Hepatocyte (in vitro differentiated cells): ENCODE data around the gene RARB. TPM values are rescaled to one million over a fixed set of nuclear protein-coding genes. Genes with fewer than 3 reads are reported as not detected.

ENCODE experiments used
- DNase-seq: peaks from one replicate; pipeline ENCODE4 v3.0.0-alpha.2; 2016; ENCODE audit warnings: low spot score
- H2AFZ ChIP-seq: fragments of 200-600 bp; sonication (generic); 2 replicates; pipeline ENCODE4 v1.6.0; 2016; ENCODE audit warnings: antibody characterized with exemption, mild to moderate bottlenecking
- H3K27ac ChIP-seq: fragments of 200-600 bp; sonication (generic); 2 replicates; pipeline ENCODE4 v1.5.1; 2016; ENCODE audit warnings: mild to moderate bottlenecking
- H3K27me3 ChIP-seq: fragments of 200-600 bp; sonication (generic); 2 replicates; pipeline ENCODE4 v1.6.1; 2016
- H3K36me3 ChIP-seq: fragments of 200-600 bp; sonication (generic); replicated peaks from 2 replicates; pipeline ENCODE4 v1.5.1; 2016; ENCODE audit warnings: low read depth; ENCODE audit not compliant: insufficient read depth
- H3K4me1 ChIP-seq: fragments of 200-600 bp; sonication (generic); 2 replicates; pipeline ENCODE4 v1.5.1; 2016; ENCODE audit warnings: mild to moderate bottlenecking, moderate library complexity; ENCODE audit not compliant: insufficient read depth
- H3K4me2 ChIP-seq: fragments of 200-600 bp; sonication (generic); 2 replicates; pipeline ENCODE4 v1.6.0; 2016
- H3K4me3 ChIP-seq: fragments of 200-600 bp; sonication (generic); 2 replicates; pipeline ENCODE4 v1.5.1; 2016; ENCODE audit warnings: mild to moderate bottlenecking
- H3K79me2 ChIP-seq: fragments of 200-600 bp; sonication (generic); 2 replicates; pipeline ENCODE4 v1.6.0; 2017; ENCODE audit warnings: mild to moderate bottlenecking
- H3K9me2 ChIP-seq: fragments of 200-600 bp; sonication (generic); replicated peaks from 2 replicates; pipeline ENCODE4 v1.6.0; 2017; ENCODE audit warnings: mild to moderate bottlenecking; ENCODE audit not compliant: insufficient read depth
- H3K9me3 ChIP-seq: fragments of 200-600 bp; sonication (generic); 2 replicates; pipeline ENCODE4 v1.5.1; 2016; ENCODE audit warnings: low read depth, mild to moderate bottlenecking
- H4K20me1 ChIP-seq: fragments of 200-600 bp; sonication (generic); 2 replicates; pipeline ENCODE4 v1.6.0; 2016; ENCODE audit warnings: mild to moderate bottlenecking; ENCODE audit not compliant: insufficient read depth, poor library complexity, severe bottlenecking
- EZH2 ChIP-seq: fragments of 200-600 bp; sonication (generic); IDR thresholded peaks from 2 replicates; pipeline ENCODE4 v1.6.1; 2016; ENCODE audit warnings: antibody characterized with exemption, mild to moderate bottlenecking, borderline replicate concordance
- EZH2phosphoT487 ChIP-seq: fragments of 200-600 bp; sonication (generic); IDR thresholded peaks from one replicate; pipeline ENCODE4 v1.6.1; 2018; ENCODE audit warnings: antibody characterized with exemption, mild to moderate bottlenecking, low read depth, moderate library complexity; ENCODE audit not compliant: unreplicated experiment, severe bottlenecking
- WGBS: methylation state at CpG from one replicate; pipeline ENCODE4 v1.1.6; 2016; ENCODE audit warnings: low lambda C conversion rate; ENCODE audit errors: missing lambda C conversion rate; 5-methylcytosine and 5-hydroxymethylcytosine counted together
- polyA plus RNA-seq: library from polyadenylated mRNA; unstranded; fragments of >200 nt; fragmentation: Nextera tagmentation; extraction: Ambion mirVana; gene quantifications from 2 replicates; pipeline ENCODE4 v1.2.1, GENCODE V29; 2016
- total RNA-seq: library from RNA; depleted of rRNA; stranded (reverse); fragments of >200 nt; gene quantifications from 2 replicates; pipeline ENCODE4 v1.2.3, GENCODE V29; 2014
- TF ChIP-seq, protein P1 (sequence below): fragments of 200-600 bp; sonication (generic); IDR thresholded peaks from 2 replicates; pipeline ENCODE4 v1.5.1; 2016; ENCODE audit warnings: antibody characterized with exemption, mild to moderate bottlenecking; ENCODE audit not compliant: poor library complexity

The RARB gene
- total and polyA plus RNA-seq, 2 experiments from 2014 or later = 22.2 to 30.7 TPM

DNA sequence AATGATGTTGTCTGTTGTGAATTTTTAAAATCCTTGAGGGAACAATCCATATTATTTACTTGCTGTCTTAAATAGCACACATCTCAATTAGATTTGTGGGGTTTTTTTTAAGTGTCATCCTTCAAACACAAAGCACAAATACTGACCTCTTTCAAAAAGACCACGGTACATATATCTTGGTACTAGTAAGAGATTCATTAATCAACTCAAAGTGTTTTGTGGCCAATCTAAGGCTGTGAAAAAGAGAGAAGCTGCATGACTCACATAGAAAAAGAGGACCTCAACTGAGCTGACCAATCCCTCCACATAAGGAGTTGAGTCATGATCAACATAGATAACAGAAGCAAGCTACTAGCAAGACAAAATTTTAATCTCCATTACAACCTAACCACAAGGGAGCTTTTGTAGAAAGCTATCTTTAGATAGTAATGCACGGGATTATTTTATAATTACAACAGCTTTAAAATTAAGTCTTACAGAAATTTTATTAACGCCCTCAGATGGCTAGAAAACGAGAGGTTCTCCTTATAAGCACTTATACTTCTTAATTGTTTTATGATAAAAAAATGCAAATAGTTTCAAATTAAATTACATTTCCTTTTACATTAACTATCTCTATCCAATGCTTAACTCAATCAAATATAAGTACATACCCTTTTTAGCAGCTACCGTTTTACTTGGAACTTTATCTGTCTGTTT lies 176.2 kb downstream of the RARB start:
- TF ChIP-seq EZH2 (no peak), EZH2phosphoT487 (no peak)
- TF ChIP-seq, protein P1, sequence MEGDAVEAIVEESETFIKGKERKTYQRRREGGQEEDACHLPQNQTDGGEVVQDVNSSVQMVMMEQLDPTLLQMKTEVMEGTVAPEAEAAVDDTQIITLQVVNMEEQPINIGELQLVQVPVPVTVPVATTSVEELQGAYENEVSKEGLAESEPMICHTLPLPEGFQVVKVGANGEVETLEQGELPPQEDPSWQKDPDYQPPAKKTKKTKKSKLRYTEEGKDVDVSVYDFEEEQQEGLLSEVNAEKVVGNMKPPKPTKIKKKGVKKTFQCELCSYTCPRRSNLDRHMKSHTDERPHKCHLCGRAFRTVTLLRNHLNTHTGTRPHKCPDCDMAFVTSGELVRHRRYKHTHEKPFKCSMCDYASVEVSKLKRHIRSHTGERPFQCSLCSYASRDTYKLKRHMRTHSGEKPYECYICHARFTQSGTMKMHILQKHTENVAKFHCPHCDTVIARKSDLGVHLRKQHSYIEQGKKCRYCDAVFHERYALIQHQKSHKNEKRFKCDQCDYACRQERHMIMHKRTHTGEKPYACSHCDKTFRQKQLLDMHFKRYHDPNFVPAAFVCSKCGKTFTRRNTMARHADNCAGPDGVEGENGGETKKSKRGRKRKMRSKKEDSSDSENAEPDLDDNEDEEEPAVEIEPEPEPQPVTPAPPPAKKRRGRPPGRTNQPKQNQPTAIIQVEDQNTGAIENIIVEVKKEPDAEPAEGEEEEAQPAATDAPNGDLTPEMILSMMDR = no peak
- no peak for DNase-seq
- H3K4me2 ChIP-seq = no peak overlapping the region
- no peak overlapping the region for H3K4me3 ChIP-seq
- no peaks in the 10 kb centered on the region for H3K9me3 ChIP-seq
- 83% methylated on average over 5 of the region's 5 CpGs for WGBS
- H3K4me1 ChIP-seq = no peaks in the 10 kb centered on the region
- no peaks in the 10 kb centered on the region for H4K20me1 ChIP-seq
- H3K9me2 ChIP-seq = no peaks in the 10 kb centered on the region
- no peaks in the 10 kb centered on the region for H3K27me3 ChIP-seq
- peak overlapping the region; percentile 34 for H3K27ac ChIP-seq
- no peaks in the 10 kb centered on the region for H3K36me3 ChIP-seq
- no peaks in the 10 kb centered on the region for H3K79me2 ChIP-seq
- no peak overlapping the region for H2AFZ ChIP-seq

DNA sequence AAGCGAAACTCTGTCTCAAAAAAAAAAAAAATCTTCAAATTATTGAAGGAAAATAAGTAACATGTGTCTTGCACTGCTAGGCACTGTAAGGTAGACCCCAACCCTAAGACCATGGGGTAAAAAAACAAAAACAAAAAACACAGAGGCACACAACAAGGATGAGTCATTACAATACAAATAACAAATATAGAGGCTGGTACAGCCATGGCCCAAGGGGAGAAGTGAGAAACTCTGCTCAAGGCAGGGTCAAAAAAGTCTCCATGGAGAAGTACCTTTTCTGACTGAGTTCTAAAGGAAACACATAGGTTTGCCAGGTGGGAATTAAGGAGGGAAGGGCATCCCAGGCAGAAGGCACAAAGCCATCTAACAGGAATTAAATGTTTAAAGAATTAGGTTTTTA lies 182.1 kb downstream of the RARB start:
- WGBS = 95% methylated on average over 1 of the region's 1 CpG
- no peak for DNase-seq
- no peaks in the 10 kb centered on the region for H3K79me2 ChIP-seq

DNA sequence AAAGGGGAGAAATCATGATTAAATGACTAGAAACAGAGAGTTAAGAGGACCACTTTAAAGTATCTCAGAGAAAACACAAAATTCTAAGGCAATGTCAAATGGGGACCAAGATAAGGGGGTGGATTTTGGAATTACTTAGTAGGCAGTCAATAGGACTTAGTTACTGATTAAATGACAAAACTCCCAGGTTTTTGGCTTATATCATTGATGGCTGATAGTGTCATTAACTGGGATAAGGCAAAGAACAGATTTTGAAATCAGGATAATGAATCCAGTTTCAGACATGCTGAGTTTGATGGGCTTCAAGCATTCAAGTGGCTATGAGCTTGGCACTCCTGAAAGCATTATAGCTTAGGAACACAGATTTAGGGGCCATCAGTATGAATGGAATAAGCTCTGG lies 182.7 kb downstream of the RARB start:
- Histone ChIP-seq H3K4me2 (no peak overlapping the region), H2AFZ (no peak overlapping the region), H3K4me3 (no peak overlapping the region), H3K9me2 (no peaks in the 10 kb centered on the region), H3K36me3 (peaks cover 8% of the 10 kb centered on the region), H3K27me3 (no peaks in the 10 kb centered on the region), H3K9me3 (no peaks in the 10 kb centered on the region), H3K4me1 (no peaks in the 10 kb centered on the region), H4K20me1 (no peaks in the 10 kb centered on the region), H3K27ac (no peak overlapping the region), H3K79me2 (no peaks in the 10 kb centered on the region)
- DNase-seq = no peak
- TF ChIP-seq EZH2 = no peak
- TF ChIP-seq, protein P1 = no peak
- no peak for TF ChIP-seq EZH2phosphoT487

More for the DNA sequence above, 182.1 kb downstream of the RARB start:
- H3K27me3 ChIP-seq = no peaks in the 10 kb centered on the region
- no peaks in the 10 kb centered on the region for H4K20me1 ChIP-seq
- no peaks in the 10 kb centered on the region for H3K9me2 ChIP-seq
- no peak overlapping the region for H3K4me2 ChIP-seq
- H2AFZ ChIP-seq = no peak overlapping the region
- no peak overlapping the region for H3K27ac ChIP-seq
- H3K4me3 ChIP-seq = no peak overlapping the region
- no peaks in the 10 kb centered on the region for H3K9me3 ChIP-seq
- H3K4me1 ChIP-seq = no peaks in the 10 kb centered on the region
- TF ChIP-seq, protein P1 = no peak
- TF ChIP-seq EZH2phosphoT487 (no peak), EZH2 (no peak)
- H3K36me3 ChIP-seq = peaks cover 8% of the 10 kb centered on the region
